HG03378 (cell line): ENCODE data around the gene SOCS3.

Experiments
- ATAC-seq: cut with Tn5 transposase; IDR thresholded peaks from one replicate; pipeline ENCODE4 v1.9.1; 2021; ENCODE audit warnings: mild to moderate bottlenecking, moderate library complexity; ENCODE audit not compliant: unreplicated experiment

SOCS3 gene

DNA sequence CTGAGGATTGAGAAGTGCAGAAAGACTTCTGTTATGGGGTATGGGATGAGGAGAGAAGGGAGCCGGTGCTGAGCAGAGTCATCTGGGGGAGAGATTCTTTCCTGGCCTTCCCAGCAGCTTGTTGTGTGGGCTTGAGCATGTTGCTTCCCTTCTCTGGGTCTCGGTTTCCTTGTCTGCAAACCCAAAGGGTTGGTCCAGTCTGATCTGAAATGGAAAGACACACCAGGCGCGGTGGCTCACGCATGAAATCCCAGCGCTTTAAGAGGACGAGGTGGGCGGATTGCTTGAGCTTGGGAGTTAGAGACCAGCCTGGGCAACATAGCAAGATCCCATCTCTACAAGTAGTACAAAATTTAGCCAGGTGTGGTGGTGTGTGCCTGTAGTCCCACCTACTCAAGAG lies 6.0 kb downstream of the SOCS3 start:
- ATAC-seq = no peak

DNA sequence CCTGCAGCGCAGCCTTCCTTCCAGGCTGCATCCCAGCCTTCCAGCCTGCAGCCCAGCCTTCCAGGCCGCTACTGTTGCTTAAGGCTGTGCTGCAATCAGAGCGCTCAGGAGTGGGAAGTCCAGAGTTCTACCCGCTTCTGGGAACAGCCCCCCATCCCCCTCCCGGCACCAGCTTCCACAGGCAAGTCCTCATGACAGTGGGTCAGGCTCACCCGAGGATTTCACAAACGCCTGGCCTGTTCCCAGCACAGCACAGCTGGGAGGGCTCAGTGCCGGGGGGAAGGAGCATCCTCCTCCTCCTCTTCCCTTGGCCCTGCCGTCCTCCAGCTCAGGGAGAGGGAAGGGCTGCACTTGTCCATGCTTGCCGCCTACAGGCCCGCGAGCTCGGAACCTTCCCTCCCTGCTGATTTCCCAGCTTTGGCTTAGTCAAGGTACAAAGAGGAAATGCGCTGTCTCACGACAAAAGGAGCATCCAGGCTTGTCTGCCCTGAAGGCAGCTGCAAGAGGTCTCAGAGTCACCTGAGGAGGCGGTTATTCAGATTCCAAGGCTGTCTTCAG lies 8.3 kb downstream of the SOCS3 start:
- no peak for ATAC-seq

DNA sequence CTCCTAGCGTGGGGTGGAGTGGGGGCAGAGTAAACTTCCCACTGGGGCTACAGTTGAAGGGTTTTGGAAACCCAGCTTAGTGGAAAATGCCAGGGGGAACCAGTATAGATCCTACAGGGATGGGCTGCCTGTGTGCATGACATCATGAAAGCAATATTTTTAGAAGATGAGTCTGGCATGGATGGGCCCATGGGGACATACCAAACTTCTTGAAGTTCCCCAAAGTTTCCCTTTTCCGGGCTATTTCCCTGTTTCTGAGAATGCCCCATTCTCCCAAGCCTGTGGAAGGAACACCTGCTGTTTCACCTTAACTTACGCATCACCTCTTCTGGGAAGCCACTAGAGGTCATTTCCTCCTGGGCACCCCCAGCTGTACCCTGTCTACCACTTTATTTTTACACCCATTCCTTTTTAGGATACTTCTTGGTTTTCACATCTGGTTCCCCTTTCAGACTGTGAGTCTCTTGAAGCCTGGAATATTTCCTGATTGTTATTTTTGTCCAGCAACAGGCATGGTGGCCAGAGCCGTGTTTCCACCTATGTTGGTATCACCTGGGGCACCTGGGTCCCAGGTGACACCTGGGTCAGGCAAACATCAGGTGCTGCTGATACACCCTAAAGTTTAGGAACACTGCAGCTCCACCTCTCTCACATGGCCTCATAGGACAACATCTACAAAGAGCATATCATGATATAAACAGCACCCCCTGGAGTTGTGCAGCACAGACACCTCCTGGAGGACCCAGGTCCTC lies 9.8 kb downstream of the SOCS3 start:
- ATAC-seq = no peak

DNA sequence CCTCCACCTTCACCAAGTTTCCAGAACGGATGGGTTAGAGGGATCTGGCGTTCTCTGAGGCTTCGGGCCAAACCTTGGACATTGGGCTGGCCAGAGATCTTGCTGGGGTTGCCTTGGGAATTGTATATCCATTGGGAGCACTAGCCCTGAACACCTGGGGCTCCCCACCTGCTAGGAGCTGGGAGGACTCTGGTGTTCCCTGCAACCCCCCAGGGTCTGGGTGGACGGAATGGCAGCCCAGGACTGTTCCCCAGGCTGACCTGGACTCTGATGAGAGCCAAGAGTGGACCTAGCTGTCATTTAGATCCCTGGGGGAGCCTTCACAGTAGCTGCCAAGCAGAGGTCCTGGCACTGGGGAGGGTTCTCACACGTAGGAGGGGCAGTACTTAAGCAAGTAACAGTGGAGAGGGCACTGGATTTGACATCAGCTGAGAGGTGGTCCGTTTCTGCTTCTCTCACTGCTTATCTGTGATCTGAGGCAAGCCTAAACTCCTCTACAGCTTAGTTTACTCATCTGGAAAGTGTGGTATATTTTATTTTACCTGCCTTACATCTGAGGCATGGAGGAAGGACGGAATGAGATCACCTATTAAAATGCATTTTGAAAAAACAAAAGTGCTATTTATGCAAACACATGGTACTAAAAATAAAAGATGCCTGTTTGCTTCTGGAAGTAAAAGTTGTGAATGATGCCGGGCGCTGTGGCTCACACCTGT lies 11.7 kb downstream of the SOCS3 start:
- ATAC-seq = no peak

DNA sequence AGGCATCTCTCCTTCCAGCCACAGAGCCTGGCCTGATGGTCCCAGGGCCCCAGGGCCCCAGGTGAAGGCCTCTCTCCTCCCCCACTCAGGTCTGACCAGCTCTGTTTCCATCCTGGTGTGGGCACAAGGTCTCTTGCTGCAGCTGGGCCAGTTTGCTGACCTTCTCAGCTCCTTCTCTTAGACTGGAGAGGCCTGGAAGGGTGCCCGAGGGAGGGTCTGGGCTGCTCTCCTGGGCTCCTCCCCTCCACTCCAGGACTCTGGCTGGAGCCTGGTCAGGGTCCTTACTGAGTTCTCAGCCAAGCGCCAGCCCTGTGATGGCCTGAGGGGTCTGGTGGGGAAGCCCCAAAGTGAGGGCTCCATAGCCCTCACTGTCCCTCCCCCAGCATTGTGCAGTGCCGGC lies 12.4 kb downstream of the SOCS3 start:
- ATAC-seq = no peak

DNA sequence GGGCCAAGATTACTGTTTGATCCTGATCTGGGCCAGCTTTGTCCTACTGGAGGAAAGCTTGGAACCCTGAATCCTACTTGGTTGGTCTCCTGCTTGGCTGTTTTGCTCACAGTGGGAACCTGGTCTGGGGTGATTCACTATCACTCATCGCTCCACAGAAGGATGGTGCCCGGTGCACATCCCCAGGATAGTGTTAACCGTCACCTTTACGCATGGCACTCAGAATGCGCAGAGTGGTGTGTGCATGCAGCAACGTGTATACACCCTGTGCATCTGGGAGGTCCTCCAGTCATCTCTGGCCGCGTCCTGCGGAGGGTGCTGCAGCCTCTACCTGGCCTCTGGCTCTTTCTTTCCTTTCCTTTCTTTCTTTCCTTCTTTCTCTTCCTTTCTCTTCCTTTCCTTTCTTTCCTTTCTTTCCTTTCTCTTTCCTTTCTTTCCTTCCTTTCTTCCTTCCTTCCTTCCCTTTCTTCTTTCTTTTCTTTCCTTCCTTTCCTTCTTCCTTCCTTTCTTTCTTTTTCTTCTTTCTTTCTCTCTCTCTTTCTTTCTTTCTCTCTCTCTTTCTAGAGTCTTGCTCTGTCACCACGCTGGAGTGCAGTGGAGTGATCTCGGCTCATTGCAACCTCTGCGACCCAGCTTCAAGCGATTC lies 13.1 kb downstream of the SOCS3 start:
- ATAC-seq = no peak

DNA sequence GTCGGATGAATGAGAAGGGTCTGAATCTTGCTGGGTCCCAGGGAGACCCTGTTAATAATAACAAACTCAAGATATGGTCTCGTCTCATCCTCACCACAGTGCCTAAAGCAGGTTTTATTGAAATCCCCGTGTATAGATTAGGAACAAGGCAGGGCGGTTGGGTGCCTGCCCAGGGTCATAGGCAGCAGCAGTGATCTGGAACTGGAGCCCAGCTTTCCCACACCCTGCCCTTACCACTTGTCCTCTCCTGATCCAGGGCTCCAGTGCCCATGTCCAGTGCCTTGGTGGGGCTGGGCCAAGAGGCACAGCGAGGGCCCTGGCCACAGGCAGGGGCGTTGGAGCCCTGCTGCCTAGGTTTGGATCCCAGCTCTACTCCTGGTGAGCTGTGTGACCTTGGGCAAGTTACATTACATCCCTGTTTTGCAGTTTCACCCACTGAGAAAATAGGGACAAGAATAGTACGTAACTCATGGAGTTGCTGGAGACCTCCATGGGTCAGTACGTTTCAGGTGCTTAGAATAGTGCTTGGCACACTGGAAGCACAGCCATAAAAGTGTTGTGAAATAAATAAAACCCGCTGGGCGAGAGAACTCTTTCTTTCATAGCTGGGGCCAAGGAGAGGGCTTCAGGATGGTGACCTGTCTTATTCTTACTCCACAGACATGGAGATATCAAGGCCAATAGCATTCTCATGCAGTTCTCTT lies 13.9 kb downstream of the SOCS3 start:
- no peak for ATAC-seq

DNA sequence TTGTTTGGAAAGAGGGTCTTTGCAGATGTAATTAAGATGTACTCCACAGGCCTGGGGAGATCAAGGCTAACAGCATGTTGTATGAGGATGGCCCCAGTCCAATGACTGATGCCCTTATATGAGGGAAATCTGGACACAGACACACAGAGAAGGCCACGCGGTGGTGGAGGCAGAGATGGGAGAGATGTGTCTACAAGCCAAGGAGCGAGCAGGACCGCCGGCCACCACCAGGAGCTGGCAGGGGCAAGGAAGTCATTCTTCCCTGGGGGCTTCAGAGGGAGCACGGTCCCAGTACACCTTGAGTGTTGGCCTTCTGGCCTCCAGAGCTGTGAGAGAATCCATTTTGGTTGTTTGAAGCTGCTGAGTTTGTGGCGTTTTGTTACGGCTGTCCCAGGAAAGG lies 14.7 kb downstream of the SOCS3 start:
- ATAC-seq = no peak

DNA sequence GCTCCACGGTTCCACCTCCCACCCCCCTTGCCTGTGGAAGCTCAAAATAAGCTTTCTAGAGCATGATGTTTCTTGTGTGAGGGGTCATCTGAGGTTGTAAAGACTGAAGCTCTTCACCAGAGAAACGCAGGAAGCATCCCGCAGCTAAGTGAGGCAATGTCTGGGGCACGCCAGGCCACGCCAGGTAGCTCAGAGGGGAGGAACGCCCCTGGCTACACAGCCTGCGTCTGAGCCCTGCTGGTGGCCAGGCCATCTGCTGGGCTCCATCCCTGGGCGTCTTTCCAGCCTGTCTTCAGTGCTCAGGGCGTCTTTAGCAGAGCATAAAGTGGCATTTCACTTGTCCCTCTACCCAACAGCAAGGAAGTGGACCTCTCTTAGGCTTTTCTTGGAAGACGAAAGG lies 15.2 kb downstream of the SOCS3 start:
- ATAC-seq = no peak

DNA sequence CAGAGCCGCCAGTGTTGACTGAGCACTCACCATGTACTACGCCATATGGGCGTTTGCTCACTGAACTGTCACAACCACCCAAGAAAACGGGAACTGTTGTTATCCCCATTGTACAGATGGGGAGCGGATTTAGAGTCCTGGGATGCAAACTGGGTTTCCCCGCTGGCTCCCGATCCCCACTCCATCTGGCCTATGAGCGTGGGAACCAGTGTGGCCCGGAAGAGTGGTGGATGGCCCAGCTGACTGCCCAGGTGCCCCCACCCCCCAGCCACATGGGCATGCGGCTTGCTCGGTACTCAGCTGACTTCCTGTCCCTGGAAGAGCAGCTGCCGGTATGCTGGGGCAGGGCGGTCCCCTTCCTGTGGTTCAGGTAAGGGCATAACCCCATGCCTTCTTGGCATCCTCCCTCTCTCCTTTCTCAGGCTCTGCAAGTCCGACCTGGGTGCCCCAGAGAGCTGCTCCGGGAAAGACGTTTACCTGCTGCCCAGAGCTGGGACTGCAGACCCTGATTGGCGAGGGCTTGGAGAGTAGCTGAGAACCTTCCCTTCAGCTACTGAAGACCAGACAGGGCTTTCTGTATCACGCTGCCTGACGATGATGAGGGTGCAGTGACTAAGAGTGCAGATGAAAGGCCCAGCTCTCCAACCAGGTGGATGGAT lies 16.2 kb downstream of the SOCS3 start:
- no peak for ATAC-seq

DNA sequence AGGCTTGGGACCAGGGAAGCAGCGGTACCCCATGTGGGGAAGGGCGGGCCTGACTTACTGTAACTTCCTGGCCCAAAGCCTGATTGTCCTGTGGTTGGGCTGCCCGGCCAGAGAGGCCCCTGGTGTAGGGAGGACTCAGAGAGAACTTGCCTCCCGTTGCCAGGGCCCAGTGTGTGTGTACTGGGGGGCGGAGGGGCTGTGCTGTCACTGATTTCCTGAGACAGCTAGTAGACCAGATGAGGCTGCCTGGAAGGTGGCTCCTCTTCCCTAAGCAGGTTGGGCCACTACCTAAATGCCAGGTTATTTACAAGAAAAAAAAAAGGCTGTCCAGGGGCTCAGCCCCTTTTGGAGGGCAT lies 16.7 kb downstream of the SOCS3 start:
- no peak for ATAC-seq

DNA sequence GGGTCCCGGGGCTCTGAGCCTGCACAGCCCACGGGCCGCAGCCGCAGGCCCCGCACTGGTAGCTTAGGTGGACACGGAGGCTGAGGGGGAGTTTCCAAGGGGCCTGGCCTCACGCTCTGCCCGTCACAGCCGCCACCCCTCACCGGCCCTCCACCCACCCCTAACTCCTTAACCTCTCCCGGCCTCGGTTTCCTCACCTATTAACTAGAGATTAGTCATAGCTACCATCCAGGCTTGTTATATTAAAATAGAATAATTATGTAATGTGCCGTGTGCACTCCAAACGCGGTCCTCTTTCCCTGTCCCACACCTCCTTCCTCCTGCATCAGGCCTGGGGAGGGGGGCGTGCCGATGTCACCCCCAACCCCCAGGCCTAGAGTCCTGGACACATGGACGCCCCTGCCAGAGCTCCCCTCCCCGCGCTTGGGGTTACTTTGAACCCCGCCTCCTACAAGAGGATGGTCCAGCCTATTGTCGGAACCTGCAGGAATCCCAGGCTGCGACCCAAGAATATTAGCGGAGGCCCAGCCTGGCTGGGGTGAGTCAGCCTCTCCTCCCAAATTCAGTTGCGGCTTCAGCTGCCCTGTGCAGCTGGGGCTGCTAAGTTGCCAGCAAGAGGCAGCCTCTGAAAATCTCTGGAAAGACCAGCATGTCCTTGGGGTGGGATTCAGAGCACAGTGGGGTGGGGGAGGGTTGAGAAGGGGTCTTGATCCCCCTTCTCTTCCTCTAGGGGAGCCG lies 17.3 kb downstream of the SOCS3 start:
- ATAC-seq = no peak

DNA sequence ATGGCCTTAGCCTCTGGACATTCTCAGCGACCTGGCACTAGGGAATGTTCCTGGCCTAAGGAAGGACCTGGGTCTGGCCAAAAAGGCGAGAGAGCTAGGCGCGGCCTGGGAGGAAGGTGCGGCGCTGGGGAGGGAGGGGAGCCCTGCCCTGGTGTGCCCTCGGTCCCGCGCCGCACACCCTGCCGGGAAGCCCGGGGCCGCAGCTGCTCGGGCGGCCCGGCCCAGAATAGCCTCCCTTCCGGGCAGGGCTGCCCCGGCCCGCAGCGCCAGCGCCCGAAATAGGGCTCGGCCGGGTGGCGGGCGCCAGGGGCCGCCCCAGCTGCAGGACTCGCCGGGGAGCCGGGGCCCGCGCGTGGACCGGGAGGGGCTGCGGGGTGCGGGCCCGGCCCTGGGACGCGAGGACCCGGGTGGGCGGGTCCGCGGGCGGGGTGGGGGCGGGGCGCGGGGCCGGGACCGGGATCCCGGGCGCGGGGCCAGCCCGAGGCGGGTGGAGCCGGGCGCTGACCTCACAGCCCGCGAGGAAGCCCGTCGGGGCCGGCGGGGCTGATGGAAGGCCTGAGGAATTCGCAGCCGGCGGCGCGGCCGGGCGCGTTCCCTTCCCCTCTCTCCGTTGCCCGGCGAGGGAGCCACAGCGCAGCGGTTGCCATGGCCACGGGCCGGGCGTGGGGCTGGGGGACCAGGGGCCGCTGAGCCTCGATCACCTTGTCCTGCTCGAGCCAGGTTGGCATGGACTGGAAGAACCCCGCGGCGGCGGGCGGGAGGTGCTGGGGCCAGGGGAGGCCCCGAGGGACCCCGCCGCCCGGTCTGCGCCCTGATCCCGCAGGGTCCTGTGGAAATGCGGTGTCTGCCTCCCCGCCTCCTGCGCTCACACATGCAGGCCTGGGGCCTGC lies 18.1 kb downstream of the SOCS3 start:
- no peak for ATAC-seq

DNA sequence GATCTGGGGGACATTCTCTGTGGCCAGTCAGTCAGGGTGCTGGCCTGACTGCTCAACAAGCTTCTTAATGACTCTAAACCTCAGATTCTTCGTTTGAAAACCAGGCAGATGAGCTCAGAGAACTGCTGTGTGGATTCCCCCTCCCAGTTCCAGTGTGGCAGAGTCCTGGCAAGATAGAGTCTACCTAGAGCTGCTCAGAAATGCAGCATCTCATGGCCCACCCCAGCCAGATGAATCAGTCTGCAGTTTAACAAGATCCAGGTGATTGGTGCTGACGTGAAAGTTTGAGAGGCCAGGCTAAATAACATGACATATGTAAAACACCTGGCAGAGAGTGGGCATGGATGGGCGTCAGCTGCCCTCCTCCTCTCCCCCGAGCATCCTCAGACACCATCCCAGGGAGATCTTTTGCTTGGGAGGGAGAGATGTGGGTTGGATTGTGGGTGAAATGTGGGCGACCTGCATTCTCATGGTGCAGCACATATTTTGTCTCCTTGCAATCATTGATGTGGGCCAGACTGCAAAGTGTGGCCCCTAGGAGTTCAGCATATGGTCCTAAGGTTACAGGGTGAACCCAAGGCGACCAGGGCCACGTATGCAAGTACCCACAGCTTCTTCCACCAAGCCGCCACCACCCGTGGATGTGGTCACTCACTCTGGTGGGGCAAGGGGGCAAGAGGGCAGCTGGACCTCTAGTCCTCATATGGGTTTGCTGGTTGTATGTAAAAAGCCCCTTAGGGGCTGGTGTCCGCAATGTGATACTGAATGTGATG lies 19.5 kb downstream of the SOCS3 start:
- ATAC-seq = no peak

DNA sequence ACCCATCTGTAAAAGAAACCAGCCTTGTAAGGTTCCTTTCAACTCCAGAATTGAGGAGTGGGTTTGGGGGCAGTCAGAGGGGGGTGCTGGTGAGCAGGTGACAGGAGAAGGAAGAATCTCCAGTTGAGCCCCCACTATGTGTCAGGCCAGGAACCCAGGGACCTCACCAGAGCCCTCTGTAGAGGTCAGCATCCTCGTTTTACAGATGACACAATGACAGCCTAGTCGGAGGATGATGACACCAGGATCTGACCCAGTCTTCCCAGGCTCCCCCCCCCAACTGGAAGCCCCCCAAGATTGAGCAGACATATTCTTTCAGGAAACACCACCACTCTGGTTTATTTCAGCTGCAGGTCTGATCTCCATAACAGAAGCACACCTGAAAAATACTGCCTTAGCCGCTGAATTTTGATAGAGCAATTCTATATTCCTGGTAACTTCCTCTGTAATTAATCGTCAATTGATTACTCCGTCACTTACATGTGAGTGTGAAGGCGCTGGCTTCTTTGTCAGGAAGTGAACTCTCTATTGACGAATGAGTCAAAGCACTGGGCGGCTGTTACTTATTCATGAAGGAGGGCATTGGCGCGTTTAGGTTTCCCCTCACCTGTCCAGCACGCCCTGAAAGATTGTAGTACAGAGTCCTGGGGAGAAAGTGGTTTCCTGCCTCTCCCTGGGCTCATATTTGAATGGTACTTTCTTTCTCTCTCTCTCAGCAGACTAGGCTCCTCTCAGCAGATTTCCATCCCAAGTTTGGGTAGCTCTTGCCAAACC lies 21.2 kb downstream of the SOCS3 start:
- ATAC-seq = no peak

DNA sequence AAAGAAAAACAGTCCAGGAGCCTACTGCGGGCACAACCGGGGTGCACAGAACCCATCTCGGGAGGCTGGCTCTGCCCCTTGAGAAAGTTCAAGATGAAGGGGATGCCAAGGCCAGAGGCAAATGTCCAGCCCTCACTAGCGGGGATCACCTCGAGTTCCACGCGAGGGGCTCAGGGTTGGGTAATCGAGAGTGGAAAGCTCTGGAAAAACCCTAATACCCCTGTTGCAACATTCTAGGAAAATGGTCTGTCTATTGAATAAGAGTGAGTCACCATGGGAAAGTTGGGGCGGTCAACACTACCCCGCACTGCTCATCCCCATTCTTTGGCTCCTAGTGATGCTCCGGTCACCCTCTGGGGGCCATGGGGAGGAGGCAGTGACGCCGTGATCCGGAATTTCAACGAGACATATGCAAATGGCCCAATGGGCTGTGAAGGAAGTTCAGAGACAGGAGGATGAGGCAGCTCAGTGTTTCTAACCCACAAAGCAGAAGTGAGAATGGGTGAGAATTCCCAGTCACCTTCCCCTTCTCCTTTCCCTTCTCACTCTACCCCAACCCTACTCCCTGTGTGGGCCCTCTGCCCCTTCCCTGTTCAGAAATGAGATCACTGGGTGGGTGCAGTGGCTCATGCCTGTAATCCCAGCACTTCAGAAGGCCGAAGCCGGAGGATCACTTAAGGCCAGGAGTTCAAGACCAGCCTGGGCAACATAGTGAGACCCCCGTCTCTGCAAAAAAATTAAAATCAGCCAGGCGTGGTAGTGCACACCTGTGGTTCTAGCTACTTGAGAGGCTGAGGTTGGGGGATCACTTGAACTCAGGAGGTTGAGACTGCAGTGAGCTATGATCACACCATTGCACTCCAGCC lies 22.4 kb downstream of the SOCS3 start:
- peak; percentile 63 for ATAC-seq

DNA sequence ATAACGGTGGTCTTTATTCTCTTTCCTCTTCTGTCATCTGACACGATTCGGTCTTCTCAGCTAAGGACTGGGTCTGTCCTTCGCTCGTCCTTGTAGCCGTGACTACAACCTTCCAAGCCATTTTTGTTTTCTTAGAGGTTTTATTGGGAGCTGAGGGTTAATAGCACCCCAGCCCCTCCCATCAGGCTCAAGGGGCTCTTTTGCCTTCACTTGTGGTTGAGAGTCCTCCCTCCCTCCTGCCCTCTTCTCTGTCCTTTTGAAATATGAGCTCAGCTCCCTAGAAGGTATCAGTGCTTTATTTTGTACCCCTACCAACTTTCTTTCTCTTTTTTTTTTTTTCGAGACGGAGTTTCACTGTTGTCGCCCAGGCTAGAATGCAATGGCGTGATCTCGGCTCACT lies 24.7 kb downstream of the SOCS3 start:
- no peak for ATAC-seq
